Progenitor cell of endocrine pancreas (in vitro differentiated cells): Measurements from ENCODE around the gene MRPL30. TPM values are rescaled to one million over a fixed set of nuclear protein-coding genes. Genes with fewer than 3 reads are reported as not detected.
"Not testable (repeated sequence)": the region's sequence is repeated elsewhere in the genome, so short reads cannot be mapped to it uniquely, and the experiment has no call there.

Source experiments
- DNase-seq: peaks from one replicate; pipeline ENCODE4 v3.0.0; 2021; ENCODE audit warnings: low spot score; ENCODE audit not compliant: unreplicated experiment
- H3K27ac Mint-ChIP-seq: 2 replicates; pipeline ENCODE4 v1.8.0; 2021; ENCODE audit warnings: mild to moderate bottlenecking, moderate library complexity, mixed read lengths
- H3K27me3 Mint-ChIP-seq: 2 replicates; pipeline ENCODE4 v1.8.0; 2021; ENCODE audit warnings: mixed read lengths
- H3K36me3 Mint-ChIP-seq: 2 replicates; pipeline ENCODE4 v1.8.0; 2022; ENCODE audit warnings: mixed read lengths; ENCODE audit not compliant: insufficient read depth
- H3K4me1 Mint-ChIP-seq: 2 replicates; pipeline ENCODE4 v1.8.0; 2021; ENCODE audit warnings: low read depth, mixed read lengths
- H3K4me3 Mint-ChIP-seq: 2 replicates; pipeline ENCODE4 v1.8.0; 2021; ENCODE audit warnings: low read depth, mild to moderate bottlenecking, moderate library complexity, mixed read lengths
- H3K9me3 Mint-ChIP-seq: 2 replicates; pipeline ENCODE4 v1.8.0; 2021; ENCODE audit warnings: low read depth, mixed read lengths
- total RNA-seq: library from RNA; stranded (reverse); gene quantifications from 2 replicates; pipeline ENCODE4 v1.2.1, GENCODE V29; 2021
- TF ChIP-seq, protein P1 (sequence below): fragments of 200-600 bp; sonication (generic); IDR thresholded peaks from one replicate; pipeline ENCODE4 v1.5.0; 2021; ENCODE audit warnings: antibody characterized with exemption, mild to moderate bottlenecking; ENCODE audit not compliant: unreplicated experiment

MRPL30 gene
- total RNA-seq, 1 donor from 2014 or later, result 37.3 TPM

DNA sequence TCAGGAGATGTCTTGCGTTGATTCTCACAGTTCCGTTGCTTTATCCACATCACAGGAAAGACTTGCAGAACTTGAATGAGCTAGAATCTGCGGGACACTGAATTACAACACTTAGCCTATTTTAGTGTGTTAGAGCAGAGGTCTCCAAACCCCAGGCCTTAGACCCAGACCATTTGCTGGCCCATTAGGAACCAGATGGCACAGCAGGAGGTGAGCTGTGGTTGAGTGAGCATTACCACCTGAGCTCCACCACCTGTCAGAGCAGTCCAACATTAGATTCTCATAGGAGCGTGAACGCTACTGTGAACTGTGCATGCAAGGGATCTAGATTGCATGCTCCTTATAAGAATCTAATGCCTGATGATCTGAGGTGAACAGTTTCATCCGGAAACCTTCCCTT lies 3.8 kb downstream of the MRPL30 start:
- Mint-ChIP-seq H3K4me1 (peaks cover 16% of the 10 kb centered on the region), H3K9me3 (no peaks in the 10 kb centered on the region)

DNA sequence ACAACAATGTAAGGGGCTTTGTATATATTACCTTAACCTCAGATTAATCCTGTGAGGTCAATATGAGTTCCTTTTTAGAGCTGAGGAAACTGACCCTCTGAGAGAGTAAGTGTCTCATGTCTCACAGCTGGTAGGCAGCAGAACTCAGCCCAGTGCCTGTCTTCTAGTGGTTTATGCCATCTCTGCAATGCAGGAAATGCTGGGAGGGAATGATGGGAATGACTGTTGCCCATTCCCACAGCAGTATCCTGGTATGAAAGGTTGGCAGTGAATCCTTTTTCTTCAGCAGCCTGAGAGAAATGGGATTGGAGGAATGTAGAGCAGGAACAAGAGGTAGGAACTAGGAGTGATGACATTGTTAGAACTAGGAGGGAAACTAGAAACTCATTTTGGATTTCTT lies 6.0 kb downstream of the MRPL30 start:
- Mint-ChIP-seq H3K27ac (no peak overlapping the region), H3K36me3 (peaks cover 18% of the 10 kb centered on the region), H3K4me1 (peaks cover 6% of the 10 kb centered on the region), H3K4me3 (no peak overlapping the region), H3K27me3 (no peaks in the 10 kb centered on the region), H3K9me3 (peaks cover 4% of the 10 kb centered on the region)
- TF ChIP-seq, protein P1, sequence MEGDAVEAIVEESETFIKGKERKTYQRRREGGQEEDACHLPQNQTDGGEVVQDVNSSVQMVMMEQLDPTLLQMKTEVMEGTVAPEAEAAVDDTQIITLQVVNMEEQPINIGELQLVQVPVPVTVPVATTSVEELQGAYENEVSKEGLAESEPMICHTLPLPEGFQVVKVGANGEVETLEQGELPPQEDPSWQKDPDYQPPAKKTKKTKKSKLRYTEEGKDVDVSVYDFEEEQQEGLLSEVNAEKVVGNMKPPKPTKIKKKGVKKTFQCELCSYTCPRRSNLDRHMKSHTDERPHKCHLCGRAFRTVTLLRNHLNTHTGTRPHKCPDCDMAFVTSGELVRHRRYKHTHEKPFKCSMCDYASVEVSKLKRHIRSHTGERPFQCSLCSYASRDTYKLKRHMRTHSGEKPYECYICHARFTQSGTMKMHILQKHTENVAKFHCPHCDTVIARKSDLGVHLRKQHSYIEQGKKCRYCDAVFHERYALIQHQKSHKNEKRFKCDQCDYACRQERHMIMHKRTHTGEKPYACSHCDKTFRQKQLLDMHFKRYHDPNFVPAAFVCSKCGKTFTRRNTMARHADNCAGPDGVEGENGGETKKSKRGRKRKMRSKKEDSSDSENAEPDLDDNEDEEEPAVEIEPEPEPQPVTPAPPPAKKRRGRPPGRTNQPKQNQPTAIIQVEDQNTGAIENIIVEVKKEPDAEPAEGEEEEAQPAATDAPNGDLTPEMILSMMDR, result no peak
- no peak for DNase-seq

More for the DNA sequence above, 3.8 kb downstream of the MRPL30 start:
- no peak overlapping the region for H3K27ac Mint-ChIP-seq
- peaks cover 7% of the 10 kb centered on the region for H3K36me3 Mint-ChIP-seq
- H3K4me3 Mint-ChIP-seq, result no peak overlapping the region
- TF ChIP-seq, protein P1, result no peak
- H3K27me3 Mint-ChIP-seq, result no peaks in the 10 kb centered on the region
- no peak for DNase-seq

DNA sequence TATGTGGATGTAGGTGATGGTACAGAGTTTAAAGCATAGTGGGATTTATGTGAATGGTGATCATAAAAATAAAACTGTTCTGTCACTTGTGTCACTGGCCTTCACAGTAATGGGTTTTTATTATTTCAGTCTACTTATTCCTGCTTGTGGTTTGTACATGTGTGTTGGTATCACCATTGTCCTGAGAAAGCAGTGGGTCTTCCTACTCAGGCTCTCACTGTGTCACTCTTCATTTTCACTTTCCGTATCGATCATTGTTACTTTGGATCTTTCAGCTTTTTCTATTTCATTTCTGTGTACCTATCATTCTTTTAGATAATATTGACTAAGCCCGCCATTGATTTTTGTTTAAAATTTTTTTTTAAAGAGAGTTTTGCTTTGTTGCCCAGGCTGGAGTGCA lies 7.4 kb downstream of the MRPL30 start:
- H3K27ac Mint-ChIP-seq, result no peak overlapping the region
- no peak for DNase-seq
- peaks cover 27% of the 10 kb centered on the region for H3K36me3 Mint-ChIP-seq
- no peaks in the 10 kb centered on the region for H3K4me1 Mint-ChIP-seq
- TF ChIP-seq, protein P1, result no peak
- H3K9me3 Mint-ChIP-seq, result peaks cover 4% of the 10 kb centered on the region
- no peaks in the 10 kb centered on the region for H3K27me3 Mint-ChIP-seq
- H3K4me3 Mint-ChIP-seq, result no peak overlapping the region

DNA sequence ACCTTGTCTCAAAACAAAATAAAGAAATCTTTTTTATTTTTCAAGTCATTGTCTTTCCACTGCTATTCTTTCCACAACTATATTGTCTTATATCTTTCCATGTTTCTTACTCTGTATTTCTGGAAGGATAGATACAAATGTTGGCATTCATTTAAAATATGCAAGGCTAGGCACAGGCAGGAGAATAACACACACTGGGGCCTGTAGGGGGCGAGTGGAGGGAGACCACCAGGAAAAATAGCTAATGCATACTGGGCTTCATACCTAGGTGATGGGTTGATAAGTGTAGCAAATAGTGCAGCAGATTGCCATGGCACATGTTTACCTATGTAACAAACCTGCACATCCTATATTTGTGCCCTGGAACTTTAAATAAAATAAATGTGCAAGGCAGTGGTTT lies 9.6 kb downstream of the MRPL30 start:
- no peak overlapping the region for H3K27ac Mint-ChIP-seq
- H3K27me3 Mint-ChIP-seq, result no peaks in the 10 kb centered on the region
- no peak for DNase-seq
- H3K4me3 Mint-ChIP-seq, result no peak overlapping the region
- no peaks in the 10 kb centered on the region for H3K4me1 Mint-ChIP-seq
- TF ChIP-seq, protein P1, result peak; percentile 28
- H3K9me3 Mint-ChIP-seq, result peaks cover 4% of the 10 kb centered on the region
- peaks cover 31% of the 10 kb centered on the region for H3K36me3 Mint-ChIP-seq

DNA sequence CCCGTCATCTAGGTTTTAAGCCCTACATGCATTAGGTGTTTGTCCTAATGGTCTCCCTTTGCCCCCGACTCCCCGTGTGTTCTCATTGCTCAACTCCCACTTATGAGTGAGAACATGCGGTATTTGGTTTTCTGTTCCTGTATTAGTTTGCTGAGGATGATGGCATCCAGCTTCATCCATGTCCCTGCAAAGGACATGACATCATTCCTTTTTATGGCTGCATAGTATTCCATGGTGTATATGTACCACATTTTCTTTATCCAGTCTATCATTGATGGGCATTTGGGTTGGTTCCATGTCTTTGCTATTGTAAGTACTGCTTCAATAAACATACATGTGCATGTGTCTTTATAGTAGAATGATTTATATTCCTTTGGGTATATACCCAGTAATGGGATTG lies 11.4 kb downstream of the MRPL30 start:
- not testable (repeated sequence) for H3K27me3 Mint-ChIP-seq, H3K4me1 Mint-ChIP-seq, DNase-seq, H3K4me3 Mint-ChIP-seq, H3K9me3 Mint-ChIP-seq, H3K27ac Mint-ChIP-seq
- H3K36me3 Mint-ChIP-seq, result peaks cover 31% of the 10 kb centered on the region

DNA sequence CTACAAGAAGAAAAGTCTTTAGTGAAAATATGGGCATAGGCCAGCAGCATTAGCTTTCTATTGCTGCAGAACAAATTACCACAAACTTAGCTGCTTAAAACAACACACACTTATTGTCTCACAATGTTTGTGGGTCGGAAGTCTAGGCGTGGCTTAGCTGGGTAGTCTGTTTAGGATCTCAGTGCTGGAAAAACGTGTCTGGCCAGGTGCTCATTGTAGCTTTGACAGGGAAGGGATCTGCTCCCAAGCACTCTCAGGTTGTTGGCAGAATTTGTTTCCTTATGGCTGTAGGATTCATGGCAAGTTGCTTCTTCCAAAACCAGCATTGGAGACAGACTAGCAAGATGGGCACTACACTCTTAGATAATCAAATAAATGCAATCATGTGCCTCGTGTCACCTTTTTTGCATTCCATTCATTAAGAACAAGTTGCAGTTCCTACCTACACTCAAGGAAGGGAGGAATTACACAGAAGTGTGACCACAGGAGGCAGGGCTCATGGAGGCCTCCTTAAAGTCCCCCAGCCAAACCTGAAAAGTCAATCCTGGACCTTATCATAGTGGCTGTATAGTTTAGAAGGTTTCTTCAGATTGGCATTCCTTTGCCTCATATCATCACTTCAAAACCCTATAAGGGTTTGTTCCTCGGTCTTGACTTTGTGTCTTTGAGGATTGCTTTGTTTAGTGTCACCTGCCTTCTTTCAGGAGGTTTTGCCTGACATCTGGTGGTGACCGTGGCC lies 17.3 kb downstream of the MRPL30 start:
- peaks cover 9% of the 10 kb centered on the region for H3K36me3 Mint-ChIP-seq

More for the DNA sequence above, 17.3 kb downstream of the MRPL30 start:
- Mint-ChIP-seq H3K27ac (no peak overlapping the region), H3K27me3 (no peaks in the 10 kb centered on the region), H3K9me3 (peaks cover 3% of the 10 kb centered on the region), H3K4me3 (no peak overlapping the region), H3K4me1 (no peaks in the 10 kb centered on the region)
- TF ChIP-seq, protein P1, result no peak
- no peak for DNase-seq
